Measurements from ENCODE around the gene ZSWIM6.
"Not testable (repeated sequence)": the region's sequence is repeated elsewhere in the genome, so short reads cannot be mapped to it uniquely, and the experiment has no call there.

Gene ZSWIM6

DNA sequence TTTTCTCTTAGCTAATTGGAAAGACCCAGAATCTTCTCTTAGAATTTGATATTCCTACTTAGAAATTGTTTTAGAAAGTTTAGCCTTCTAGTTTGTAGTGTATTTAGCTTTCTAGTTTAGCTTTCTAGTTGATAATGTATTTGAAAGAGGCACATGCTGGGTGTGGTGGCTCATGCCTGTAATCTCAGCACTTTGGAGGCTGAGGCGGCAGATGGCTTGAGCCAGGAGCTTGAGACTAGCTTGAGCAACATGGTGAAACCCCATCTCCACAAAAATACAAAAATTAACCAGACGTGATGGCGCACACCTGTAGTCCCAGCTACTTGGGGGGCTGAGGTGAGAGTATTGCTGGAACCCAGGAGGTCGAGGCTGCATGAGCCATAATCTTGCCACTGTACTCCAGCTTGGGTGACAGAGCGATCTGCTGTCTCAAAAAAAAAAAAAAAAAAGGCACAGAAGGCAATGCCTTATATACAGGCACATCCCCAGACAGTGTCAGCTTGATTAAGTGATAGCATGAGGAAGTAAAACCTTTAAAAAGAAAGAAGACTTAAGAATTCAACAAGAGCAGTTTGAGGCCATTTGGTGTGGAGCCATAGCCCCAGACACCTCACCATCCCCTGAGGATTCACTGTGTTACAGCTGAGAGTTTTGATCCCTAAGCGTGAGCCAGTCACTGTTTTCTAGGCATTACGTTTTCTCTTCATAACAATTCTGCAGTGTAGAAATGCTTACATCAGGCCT is 34.6 kb downstream of the ZSWIM6 start:
- DNase-seq = no peak

DNA sequence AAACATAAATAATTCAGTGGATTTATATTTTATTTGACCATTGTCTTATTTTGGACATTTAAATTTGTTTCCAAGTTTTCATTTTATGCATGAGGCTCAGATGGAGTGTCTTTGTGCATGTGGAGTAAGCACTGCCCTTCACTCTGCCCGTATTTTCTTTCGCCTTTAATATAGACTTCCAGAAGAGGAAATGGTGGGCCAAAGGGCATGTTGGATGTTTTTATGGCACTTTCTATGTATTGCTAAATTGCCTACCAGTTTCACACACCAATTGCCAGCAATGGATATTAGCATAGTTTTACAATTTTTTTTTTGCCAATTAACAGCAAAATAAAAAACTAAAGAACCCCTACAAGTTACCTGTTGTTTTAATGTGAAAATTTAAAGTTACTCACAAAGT is 38.4 kb downstream of the ZSWIM6 start:
- no peak for DNase-seq

DNA sequence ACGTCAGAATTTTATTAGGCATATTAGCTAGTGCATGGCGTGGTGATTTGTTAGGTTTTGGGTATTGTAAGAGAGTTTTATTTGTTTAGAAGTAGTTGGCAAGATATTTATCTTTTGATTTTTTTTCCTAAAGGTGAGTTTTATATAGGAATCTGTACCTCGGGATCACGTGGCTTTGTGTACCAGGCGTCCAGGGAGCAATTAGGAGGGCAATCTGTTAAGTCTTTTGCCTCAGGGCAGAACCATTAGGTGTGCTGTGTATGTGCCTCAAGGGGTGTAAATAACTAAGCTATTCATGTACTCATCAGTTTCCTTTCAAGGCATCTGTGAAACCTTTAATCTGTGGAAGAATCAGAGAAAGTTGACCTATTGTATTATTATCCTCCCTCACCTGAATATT is 39.4 kb downstream of the ZSWIM6 start:
- no peak for DNase-seq

DNA sequence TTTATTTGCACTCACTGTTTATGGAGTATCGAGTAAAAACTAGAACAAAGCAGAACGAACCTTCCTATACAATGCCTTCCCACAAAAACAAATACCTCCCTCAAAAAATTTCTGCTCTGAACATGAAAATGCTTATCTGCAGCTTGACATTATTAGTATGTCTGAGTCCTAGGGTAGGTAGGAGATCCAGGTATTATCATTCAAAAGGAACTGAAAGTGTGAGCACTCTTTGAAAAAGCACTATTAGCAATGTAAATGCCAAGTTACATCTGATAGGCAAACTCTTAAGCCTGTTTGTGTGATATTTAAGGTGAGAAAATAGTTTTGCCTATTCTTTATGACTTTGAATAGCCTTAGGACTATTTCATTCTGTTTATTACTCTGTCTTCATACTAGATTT is 47.6 kb downstream of the ZSWIM6 start:
- no peak for DNase-seq

DNA sequence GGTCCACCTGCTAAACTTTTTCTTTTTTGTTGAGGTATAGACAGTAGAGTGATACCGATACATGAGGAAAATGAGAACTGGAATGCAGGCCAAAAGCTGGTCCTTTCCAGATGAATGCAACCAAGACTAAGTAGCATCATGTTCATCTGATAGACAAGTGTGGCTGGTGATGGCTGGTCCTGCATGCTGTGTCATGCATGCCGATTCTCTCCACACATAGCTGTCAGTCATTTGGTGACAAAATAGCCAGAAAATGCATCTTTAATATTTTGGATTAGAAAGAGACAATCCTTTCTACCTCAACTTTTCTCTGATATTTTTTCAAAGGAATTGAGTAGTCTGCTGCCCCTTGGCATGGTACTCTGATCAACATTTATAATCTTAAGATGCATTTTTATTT is 49.9 kb downstream of the ZSWIM6 start:
- DNase-seq = no peak

DNA sequence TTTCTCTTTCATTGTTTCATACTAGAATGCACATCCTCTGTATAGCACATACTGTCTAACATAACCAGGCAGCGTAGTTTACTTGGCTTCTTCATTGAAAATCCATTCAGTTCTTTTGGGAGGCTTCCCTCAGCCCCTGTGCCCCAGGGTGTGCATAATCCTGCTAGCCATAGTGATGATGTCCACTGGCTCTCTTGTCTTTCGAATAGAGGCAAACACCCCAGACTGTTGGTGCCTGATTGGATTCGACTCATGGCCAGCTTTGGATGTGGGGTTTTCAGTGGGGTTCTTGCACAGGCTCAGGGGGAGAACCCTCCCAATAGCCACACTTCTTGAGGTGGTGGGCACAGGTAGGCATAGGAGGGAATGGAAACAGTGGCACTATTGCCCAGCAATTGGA is 53.6 kb downstream of the ZSWIM6 start:
- no peak for DNase-seq

GRCh38 chr5:61386045-61386800 is 54.2 kb downstream of the ZSWIM6 start:
- DNase-seq = no peak

GRCh38 chr5:61389609-61390008 is 57.6 kb downstream of the ZSWIM6 start:
- no peak for DNase-seq

GRCh38 chr5:61394078-61394704 is 62.1 kb downstream of the ZSWIM6 start:
- no peak for DNase-seq

DNA sequence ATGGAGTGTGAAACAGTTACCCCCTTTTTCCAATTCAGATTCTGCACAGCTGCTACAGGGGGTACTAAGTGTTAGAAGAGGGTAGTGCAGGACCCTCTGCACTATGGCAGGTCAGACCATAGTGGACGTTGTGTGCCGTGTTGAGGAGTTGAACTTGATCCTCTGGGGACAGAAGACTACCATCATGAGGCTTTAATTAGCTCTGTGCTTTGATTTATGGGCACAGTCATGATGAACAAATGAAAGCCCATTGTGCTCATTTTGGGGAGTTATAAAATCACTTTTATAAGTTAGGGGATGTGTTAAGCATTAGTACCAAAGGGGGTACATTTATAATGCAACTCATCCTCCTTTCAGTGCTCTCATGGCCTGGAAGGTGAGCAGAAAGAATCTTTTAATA is 62.7 kb downstream of the ZSWIM6 start:
- DNase-seq = no peak

DNA sequence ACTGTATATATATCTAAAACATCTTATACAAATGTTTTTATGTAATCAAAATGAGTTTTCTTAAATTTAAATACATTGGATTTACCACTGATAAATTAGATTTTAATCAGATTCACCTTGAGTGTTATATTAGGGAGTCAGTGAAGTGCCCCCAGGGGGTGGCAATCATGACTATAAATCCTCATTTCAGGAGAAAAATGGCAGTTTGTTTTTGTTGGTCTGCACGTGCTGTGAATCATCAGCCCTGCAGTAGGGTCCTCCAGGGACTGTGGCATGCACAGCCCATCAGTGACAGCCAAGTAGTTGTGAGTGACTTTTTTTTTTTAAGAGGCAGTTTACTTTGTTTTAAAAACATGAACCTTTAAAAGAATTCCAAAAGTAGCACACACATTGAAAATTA is 65.2 kb downstream of the ZSWIM6 start:
- no peak for DNase-seq

DNA sequence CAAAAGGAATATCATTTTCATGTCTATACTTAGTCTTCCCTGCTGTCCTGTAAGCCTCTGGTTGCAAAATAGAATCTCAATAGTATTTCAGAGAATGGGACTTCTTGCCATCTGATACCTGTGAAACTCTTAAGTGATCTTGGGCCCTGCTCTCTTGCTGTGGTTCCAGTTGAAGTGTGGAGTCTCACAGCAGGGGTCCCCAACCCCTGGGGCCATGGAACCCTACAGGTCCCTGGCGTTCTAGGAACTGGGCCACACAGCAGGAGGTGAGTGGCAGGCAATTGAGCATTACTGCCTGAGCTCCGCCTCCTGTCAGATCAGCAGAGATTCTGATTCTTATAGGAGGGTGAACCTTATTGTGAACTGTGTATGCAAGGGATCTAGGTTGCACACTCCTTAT is 65.9 kb downstream of the ZSWIM6 start:
- DNase-seq = no peak

DNA sequence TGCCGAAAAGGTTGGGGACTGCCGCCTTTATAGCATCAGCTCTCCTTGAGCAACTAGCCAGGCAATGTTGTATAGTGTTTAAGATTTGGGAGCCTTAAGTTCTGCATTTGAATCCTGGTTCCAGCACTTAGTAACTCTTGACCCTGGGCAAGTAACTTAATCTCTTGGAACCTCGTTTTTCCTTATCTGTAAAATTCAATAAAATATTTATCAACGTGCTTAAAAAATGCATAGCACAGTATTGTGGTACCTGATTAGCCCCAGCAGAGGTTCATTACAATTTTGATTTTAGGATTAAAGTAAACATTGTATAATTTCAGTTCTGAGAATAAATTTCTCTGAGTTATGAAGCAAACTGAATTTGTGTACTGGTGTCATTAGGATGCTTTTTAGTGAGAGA is 66.4 kb downstream of the ZSWIM6 start:
- no peak for DNase-seq

DNA sequence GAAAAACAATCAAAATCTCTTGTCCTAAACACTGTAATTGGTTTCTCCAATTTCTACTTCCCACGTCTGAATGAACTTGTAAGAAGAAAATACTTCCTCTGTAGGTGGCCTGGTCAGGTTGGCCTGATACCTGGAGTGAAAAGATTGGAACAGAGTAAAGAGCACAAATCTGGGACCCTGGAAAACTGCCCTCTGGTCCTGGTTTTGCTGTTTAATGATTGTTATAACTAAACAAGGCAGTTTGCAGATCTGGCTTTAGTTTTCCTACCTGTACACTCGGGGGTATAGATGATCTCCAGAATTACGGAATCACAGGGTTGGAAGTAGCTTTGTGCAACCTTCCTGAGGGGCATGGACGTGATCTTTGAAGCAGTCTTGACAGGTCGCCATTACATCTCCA is 67.6 kb downstream of the ZSWIM6 start:
- DNase-seq = no peak

GRCh38 chr5:61401726-61402125 is 69.7 kb downstream of the ZSWIM6 start:
- no peak for DNase-seq

- no peak for DNase-seq
Measured at GRCh38 chr5:61402244-61402823, 70.3 kb downstream of the ZSWIM6 start.

DNA sequence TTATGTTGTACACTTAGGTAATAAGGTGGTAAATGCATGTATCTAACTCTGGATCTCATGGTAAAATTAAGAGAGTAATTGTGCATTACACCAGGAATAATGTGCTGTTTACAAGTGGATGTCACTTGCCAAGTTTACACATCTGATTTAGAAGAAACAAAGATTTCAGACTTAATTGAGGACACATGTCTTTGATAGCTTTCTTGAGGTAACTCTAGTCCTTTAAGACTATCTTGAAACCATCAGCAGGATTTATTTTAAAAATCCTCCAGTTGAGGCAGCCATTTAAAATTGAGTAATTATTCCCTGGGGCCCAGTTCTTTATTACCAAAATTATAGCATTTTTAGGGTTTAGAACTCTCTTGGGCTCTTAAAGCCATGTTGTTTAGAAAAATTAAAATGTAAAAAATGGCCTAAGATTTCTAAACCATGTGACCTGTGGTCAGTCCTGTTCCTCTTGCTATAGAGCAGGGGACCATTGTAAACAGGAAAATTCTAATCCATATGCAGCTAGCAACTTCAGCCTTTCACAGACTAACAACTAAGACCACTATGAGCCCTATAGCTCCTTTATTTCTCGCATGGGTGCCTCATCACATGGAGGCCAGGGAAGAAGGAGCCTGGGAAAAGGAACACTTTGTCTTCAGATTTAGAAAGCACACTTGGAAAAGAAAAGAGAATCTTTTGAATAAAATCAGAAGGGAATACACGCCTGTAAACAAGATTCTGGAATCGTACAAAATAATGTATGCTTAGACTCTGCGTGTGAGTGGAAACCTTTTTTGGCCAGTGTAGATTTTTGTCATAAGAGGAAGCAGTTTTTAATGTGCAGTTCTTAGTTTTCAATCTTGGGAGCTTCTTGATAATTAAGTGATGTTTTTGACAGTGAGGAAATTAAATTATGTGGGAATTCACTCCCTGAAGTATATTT is 71.2 kb downstream of the ZSWIM6 start:
- no peak for DNase-seq

- no peak for DNase-seq
Measured at GRCh38 chr5:61405511-61406295, 73.6 kb downstream of the ZSWIM6 start.

DNA sequence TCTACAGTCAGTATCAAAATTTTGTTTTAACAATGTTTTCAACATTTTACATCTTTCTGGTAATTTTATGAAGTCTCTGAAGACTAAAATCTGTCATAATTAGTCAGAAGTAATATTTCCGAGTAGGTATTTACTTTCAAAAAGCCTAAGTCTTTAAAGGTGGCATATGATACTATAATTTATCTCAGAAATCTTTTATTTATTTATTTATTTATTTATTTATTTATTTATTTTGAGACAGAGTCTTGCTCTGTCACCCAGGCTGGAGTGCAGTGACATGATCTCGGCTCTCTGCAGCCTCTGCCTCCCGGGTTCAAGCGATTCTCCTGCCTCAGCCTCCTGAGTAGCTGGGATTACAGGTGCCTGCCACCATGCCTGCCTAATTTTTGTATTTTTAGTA is 74.4 kb downstream of the ZSWIM6 start:
- DNase-seq = not testable (repeated sequence)

DNA sequence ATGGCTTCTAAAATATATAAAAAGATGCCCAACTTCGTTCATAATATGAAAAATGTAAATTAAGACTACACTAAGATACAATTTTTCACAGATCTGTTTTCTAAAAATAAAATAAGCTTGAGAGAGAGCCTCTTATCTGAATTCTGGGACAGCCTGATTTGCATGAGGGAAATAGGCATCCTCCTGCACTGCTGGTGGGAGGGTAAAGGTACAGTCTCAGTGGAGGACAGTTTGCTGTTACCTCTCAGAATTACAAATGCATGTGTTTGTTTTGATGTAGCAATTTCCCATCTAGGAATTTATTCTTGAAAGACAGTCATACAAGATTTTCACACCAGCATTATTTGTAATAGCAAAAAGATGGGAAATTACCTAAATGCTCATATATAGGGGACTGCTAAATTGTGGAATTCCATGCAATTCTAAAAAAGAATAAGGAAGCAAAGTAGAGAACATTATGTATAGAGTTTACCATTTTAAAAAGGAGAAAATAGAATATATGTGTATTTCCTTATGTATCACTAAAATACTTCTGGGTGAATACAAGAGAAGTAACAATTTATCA is 75.7 kb downstream of the ZSWIM6 start:
- no peak for DNase-seq

DNA sequence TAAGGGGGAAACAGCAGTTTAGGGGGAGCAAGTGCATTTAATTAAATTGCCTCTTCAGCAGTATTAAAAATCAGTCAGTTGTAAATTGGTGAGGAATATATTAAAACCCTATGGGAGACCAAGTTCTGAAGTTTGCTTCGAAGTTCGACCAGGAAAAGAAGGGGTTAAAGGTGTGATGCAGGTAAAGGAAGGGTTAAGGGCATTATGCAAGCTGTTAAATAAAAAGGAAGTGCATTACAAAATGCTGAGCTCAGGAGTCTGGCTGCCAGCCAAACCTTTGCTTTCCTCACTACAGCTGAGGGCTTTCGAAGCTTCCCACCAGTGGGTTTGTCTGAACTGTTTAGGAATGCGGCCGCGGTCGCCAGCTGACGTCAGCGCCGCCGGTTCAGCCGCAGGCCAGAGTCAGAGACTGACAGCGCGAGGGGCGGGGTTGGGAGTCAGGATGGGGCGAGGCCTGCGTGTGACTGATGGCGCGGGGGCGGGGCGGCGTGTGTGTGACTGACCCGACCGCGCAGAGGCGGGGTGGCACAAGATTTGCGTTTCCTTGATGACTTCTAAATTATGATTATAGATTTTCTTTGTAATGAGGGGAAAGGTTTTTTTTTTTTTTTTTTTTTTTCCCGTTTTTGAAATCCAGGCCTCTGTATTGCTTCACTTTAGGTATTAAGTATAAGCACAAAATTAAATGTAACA is 76.6 kb downstream of the ZSWIM6 start:
- peak; percentile 98 for DNase-seq

Measured in central memory CD4-positive, alpha-beta T cell (primary cell).